HS-27A (cell line): ENCODE measurements around the gene C22orf23.
A peak's percentile ranks its signal among the peaks of the same experiment; 100 is the strongest.
"Not testable (repeated sequence)": the region's sequence is repeated elsewhere in the genome, so short reads cannot be mapped to it uniquely, and the experiment has no call there.

Experiments used
- DNase-seq: peaks from one replicate; pipeline ENCODE4 v3.0.0-alpha.2; 2012; ENCODE audit warnings: low read depth, missing footprints

C22orf23 gene

DNA sequence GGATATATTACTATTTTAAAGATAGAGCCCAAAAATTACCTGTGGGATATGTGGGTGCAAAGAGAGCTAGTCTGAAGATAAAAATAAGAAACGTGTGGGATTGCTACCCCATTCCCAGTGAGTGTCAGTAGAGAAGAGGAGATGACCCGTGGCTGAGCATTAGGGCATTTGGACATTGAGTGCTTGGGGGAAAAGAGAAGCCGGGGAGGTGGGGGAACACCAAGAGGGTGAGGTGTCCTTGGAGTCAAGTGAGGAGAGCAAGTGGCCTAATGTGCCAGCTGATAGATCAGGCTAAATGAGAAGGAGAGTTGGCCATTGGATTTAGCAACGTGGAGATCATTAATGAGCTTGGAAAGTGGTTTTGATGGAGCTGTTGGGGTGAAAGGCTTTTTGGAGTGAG is 1.3 kb upstream of the C22orf23 start:
- no peak for DNase-seq

DNA sequence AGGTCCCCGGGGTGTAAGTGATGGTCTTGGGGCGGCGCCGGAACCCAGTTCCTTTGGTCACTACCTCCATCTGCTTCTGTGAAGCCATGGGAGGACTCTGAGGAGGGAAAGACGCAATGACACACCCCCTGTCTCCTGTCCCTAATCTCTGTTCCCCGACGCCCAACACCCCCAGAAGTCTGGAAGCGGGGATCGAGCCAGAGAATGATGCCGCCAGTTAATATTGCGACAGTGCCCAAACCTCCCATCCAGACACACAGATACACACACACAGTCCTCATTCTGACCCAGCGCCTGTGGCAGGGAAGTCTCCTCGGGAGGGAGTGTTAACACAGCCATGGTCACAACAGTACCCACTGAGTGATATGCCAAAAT is 352 bp downstream of the C22orf23 start:
- DNase-seq = no peak

DNA sequence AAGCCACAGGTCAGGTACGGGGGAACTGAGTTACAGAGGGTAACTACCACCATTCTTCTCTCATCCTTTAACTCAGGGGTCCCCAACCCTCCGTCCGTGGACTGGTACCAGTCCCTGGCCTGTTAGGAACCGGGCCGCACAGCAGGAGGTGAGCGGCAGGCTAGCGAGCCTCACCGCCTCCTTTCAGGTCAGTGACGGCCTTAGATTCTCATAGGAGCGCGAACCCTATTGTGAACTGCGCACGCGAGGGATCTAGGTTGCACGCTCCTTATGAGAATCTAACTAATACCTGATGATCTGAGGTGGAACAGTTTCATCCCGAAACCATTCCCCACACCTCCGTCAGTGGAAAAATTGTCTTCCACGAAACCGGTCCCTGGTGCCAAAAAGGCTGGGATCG is 772 bp downstream of the C22orf23 start:
- not testable (repeated sequence) for DNase-seq

DNA sequence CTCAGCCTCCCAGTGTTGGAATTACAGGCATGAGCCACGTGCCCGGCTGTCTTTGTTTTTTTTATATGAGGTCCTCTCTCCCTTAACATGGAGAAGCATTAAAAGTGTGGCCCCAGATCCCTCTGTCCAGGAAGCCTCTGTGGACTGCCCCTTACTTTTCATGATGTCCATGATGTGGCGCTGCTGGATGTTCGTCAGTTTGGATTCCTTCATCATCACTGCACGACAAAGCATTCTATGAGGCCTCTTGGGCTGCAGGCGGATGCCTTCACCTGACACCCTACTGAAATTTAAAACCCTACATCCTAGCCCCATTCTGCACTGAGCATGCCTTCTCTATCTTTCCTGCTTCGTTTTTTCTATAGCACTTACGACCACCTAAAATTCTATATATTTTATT is 2.1 kb downstream of the C22orf23 start:
- no peak for DNase-seq

GRCh38 chr22:37947142-37947795 is 6.1 kb downstream of the C22orf23 start:
- not testable (repeated sequence) for DNase-seq

- DNase-seq = not testable (repeated sequence)
Measured at GRCh38 chr22:37944423-37944822, 9.0 kb downstream of the C22orf23 start.

DNA sequence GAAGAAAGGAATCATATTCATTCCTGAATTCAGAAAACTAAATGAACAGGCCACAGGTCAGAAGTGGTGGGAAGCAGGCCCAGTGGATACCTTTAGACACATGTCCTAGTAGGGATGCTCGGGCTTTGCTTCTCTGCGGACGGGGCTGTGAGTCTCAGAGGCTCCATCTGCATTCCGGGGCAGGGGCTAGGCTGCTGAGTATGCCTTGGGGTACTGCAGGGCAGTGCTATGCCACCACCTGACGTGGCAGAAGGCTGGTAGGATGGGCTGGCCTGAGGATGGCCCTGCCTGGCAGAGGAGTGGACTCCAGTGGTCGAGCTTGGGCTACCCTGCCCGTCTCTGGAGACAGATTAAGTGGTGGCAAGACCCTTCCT is 9.6 kb downstream of the C22orf23 start:
- DNase-seq = no peak

DNA sequence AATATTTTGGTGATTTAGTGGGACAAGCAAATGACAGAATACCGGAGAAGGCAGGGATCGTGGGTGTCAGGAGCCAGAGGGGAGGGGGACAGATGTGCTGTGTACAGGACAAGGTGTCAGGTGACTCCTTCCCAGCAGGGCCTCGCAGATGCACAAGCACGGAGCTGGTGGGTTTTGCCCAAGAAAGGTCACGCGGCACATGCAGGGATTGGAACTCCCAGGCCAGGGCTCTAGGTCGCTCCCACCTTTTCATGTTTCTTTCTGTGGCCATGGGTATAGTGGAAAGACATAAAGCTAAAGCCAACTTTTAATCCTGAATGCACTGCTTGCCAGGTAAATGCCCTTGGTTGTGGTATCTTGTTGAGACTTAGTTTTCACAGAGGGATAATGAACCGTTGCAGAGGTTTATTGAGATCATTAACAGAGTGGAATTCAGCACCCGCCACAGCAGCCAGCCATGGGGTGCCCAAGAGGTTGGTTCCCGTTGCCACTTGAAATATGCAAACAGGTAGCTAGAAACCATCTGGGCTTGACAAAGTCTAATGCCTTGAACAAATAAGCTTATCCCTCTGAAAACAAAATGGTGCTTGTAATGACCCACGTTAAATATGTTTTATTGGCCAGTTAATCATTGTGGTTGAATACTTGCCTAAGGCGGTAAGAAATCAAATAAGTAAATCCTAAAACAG is 10.1 kb downstream of the C22orf23 start:
- no peak for DNase-seq

GRCh38 chr22:37942133-37942532 is 11.3 kb downstream of the C22orf23 start:
- DNase-seq = no peak

DNA sequence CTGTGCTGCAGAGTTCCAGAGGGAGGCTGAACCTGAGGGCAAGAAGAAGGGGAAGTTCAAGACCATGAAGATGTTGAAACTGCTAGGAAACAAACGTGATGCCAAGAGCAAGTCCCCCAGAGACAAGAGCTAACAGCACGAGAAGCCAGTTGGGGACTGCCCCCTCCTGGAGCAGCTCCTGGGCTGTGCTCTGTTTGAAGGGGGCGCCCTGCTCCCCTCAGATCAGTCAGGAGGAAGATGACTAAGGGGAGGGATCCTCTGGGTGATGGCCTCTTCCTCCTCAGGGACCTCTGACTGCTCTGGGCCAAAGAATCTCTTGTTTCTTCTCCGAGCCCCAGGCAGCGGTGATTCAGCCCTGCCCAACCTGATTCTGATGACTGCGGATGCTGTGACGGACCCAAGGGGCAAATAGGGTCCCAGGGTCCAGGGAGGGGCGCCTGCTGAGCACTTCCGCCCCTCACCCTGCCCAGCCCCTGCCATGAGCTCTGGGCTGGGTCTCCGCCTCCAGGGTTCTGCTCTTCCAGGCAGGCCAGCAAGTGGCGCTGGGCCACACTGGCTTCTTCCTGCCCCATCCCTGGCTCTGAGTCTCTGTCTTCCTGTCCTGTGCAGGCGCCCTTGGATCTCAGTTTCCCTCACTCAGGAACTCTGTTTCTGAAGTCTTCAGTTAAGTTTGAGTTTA is 12.6 kb downstream of the C22orf23 start:
- no peak for DNase-seq

DNA sequence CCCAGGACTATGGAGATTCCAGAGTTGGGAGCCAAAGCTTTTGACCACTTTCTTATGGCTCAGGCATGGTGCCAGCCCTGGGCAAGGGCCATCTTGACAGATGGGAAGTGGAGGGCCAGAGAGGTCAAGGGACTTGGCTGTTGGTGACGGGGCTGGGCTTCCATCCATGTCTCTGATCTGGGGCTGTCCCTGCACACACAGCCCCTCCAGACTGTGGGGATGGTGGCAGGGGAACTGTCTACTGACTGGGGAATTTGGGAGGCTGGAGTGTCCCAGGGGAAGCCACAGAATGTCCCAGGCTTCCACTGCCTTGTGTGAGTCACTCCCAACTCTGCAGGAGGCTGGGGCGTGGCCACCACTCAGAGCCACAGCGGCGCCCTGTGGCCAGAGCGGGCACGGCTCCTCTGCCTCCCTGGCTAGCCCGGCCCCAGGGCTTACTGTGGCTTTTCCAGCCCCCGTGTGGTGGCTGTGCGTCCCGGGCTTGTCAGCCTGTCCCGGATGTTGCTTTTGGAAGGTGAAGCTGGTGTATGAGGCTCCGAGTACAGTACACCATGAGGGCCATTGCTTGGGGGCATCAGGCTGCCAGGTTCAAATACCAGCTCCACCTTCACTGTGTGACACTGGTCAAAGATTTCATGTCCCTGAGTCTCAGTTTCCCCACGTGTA is 19.6 kb downstream of the C22orf23 start:
- DNase-seq = peak; percentile 86

- DNase-seq = no peak
Measured at GRCh38 chr22:37932821-37933578, 20.4 kb downstream of the C22orf23 start.

DNA sequence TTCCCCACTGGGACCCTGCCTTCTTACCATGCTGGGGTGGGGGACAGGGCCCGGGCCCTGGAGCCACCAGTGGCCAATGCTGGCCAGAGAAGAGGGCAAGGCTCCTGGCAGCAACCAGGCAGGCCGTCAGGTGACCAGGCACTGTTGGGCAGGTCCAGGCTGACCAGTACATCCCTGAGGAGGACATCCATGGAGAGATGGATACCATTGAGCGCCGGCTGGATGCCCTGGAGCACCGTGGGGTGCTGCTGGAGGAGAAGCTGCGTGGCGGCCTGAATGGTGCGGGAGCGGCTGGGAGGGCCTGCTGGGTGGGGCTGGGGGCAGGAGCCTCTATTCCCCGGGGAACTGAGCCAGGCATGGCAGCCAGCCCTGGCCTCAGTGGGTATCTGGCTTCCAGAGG is 21.0 kb downstream of the C22orf23 start:
- DNase-seq = no peak

DNA sequence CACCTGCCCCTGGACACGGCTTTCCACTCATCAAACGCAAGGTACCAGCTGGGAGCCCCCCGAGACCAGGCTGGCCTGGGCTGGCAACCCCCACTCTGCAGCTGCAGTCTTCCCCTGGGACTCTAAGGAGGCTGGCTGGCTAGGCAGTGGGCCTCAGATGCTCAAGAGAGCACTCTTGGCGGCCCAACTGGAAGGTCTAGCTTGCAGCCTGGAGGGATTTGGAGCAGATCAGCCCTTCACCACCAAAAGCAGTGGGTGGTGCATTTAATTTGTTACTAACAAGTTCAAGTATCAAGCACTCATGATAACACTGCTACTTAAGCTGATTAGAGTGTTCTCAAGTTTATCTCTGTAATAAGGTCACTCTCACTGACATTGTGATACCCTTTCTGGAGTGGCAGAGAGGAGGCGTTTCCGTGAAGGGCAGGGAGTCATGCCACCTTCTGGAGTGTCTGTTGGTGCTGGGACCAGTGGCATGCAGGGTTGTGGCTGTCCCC is 21.5 kb downstream of the C22orf23 start:
- no peak for DNase-seq

DNA sequence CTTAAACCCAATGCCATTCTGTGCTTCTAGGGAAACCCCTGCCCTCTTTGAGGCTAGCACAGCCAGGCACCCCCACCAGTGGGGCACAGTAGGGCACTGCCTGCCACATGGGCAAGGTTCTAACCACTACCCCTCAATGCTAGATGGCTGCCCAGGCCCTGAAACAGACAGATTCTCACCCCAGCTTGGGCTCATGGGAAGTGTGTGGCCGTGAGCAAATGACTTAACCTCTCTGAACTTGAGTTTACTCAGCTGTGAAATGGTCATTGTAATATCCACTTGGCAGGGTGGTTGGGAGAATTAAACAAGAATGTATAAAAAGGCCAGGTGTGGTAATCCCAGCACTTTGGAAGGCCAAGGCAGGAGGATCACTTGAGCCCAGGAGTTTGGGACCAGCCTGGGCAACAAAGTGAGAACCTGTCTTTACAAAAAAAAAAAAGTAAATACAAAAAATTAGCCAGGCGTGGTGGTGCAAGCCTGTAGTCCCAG is 22.4 kb downstream of the C22orf23 start:
- DNase-seq = no peak

DNA sequence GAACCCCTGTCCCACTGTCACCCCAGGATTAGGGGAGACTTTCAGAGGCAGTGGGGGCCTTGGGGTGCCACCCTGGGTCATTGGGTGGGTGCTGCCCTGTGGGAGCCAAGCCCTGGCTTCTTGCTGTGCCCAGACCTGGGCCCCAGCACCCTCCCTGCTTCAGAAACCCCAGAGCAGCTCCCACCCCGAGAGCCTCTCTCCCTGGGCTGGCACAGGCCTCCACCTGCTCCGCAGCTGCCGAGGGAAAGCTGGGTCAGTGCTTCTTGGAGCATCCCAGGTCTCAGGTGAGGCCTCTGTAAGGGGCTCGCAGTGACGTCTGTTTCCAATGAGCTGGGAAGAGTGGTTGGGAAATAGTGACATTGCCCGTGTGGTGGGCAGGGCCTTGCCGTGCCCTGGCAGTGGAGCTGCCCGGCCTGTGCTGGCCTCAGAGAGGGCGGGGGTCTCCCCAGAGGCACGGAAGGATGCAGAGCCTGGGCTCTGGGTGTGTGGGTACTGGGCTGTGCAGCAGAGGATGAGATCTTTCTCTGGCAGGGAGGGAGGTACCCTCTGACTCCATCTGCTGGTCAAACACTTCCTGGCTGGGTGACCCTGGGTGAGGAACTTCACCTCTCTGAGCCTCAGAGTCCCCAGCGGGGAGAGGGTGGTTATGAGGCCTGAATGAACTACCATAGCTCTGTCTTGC is 23.0 kb downstream of the C22orf23 start:
- no peak for DNase-seq

GRCh38 chr22:37929390-37929789 is 24.0 kb downstream of the C22orf23 start:
- DNase-seq = no peak

DNA sequence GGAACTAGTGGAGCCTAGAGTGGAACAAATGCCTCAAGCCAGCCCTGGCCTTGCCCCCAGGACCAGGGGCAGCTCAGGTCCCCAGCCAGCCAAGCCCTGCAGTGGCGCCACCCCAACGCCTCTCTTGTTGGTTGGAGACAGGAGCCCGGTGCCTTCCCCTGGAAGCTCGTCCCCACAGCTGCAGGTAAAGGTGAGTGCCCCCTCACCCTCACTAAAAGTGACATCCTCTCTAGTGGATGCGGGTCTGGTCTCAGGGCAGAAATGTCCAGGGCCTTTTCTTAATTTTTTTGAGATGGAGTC is 25.8 kb downstream of the C22orf23 start:
- DNase-seq = no peak

- DNase-seq = no peak
Measured at GRCh38 chr22:37926771-37927636, 26.4 kb downstream of the C22orf23 start.

DNA sequence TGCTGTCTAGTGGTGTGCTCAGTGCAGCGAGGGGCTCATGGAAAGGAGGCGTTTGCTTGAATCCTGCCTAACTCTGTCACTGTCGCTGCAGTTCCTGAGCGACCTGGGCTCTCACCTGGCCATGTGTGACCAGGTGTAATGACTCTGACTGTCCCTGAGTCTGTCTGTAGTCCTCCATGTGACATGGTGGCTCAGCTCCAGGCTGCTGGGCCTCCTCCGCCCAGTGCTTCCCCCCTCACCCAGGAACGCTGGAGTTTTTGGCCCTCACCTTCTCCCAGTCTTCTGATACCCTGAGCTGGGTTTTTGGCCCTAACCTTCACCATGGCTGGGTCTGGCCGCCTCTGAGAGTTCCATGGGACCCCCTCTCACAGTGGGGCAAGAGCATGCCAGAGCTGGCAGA is 27.0 kb downstream of the C22orf23 start:
- DNase-seq = no peak
